Measurements from ENCODE around the gene DNAJC27.

- no peak for TF ChIP-seq EZH2 (IDR thresholded peaks at IDR 0.05; ENCODE audit: insufficient read depth, poor library complexity, severe bottlenecking)
- TF ChIP-seq EZH2phosphoT487 (IDR thresholded peaks at IDR 0.05; ENCODE audit: insufficient read depth, low read depth): no peak
Measured at GRCh38 chr2:24907116-24907515, 64.6 kb downstream of the DNAJC27 start.
